ENCODE data around the gene DRD3.

Gene DRD3

GRCh38 chr3:114101101-114101500 lies 77.8 kb downstream of the DRD3 start:
- no peak for DNase-seq (ENCODE audit: low read depth)
- H3K4me3 ChIP-seq (ENCODE audit: low read length) = no peak overlapping the region
- TF ChIP-seq CTCF (IDR thresholded peaks at IDR 0.05; ENCODE audit: insufficient read depth, low read depth, low read length, missing control alignments) = no peak

GRCh38 chr3:114095796-114096195 lies 83.1 kb downstream of the DRD3 start:
- DNase-seq (ENCODE audit: low read depth) = no peak
- TF ChIP-seq CTCF (IDR thresholded peaks at IDR 0.05; ENCODE audit: insufficient read depth, low read depth, low read length, missing control alignments) = no peak
- no peak overlapping the region for H3K4me3 ChIP-seq (ENCODE audit: low read length)

- peak; percentile 92 for DNase-seq (ENCODE audit: low read depth)
- TF ChIP-seq CTCF (IDR thresholded peaks at IDR 0.05; ENCODE audit: insufficient read depth, low read depth, low read length, missing control alignments) = no peak
- H3K4me3 ChIP-seq (ENCODE audit: low read length) = no peak overlapping the region
Observed at GRCh38 chr3:114093596-114093995, 85.3 kb downstream of the DRD3 start.

GRCh38 chr3:114093016-114093380 lies 85.9 kb downstream of the DRD3 start:
- DNase-seq (ENCODE audit: low read depth) = no peak
- no peak overlapping the region for H3K4me3 ChIP-seq (ENCODE audit: low read length)
- no peak for TF ChIP-seq CTCF (IDR thresholded peaks at IDR 0.05; ENCODE audit: insufficient read depth, low read depth, low read length, missing control alignments)

- peak; percentile 7 for DNase-seq (ENCODE audit: low read depth)
- no peak for TF ChIP-seq CTCF (IDR thresholded peaks at IDR 0.05; ENCODE audit: insufficient read depth, low read depth, low read length, missing control alignments)
- no peak overlapping the region for H3K4me3 ChIP-seq (ENCODE audit: low read length)
Observed at GRCh38 chr3:114092151-114093015, 86.5 kb downstream of the DRD3 start.

- no peak for TF ChIP-seq CTCF (IDR thresholded peaks at IDR 0.05; ENCODE audit: insufficient read depth, low read depth, low read length, missing control alignments)
- DNase-seq (ENCODE audit: low read depth) = no peak
- no peak overlapping the region for H3K4me3 ChIP-seq (ENCODE audit: low read length)
Observed at GRCh38 chr3:114089675-114090074, 89.2 kb downstream of the DRD3 start.

GRCh38 chr3:114086356-114086755 lies 92.5 kb downstream of the DRD3 start:
- no peak for DNase-seq (ENCODE audit: low read depth)
- no peak for TF ChIP-seq CTCF (IDR thresholded peaks at IDR 0.05; ENCODE audit: insufficient read depth, low read depth, low read length, missing control alignments)
- H3K4me3 ChIP-seq (ENCODE audit: low read length) = no peak overlapping the region
